Measurements from ENCODE around the gene MOB3A.

Gene MOB3A

GRCh38 chr19:2108251-2109016 is 12.3 kb upstream of the MOB3A start:
- no peak overlapping the region for H3K27ac ChIP-seq (ENCODE audit: extremely low read depth, low read depth, low read length)
- CTCF ChIA-PET = no interaction called here
- no peak overlapping the region for H3K4me3 ChIP-seq (ENCODE audit: low read depth, low read length)
- H3K4me1 ChIP-seq (ENCODE audit: control insufficient read depth, insufficient read depth, low read length) = no peaks in the 10 kb centered on the region
- POLR2A ChIA-PET = no interaction called here
- no peak for TF ChIP-seq GLIS1 (tag by site-specific recombination; IDR thresholded peaks at IDR 0.05)
- TF ChIP-seq ZNF449 (tag by site-specific recombination; IDR thresholded peaks at IDR 0.05) = no peak
- no peak for TF ChIP-seq ZNF366 (tag by site-specific recombination; conservative IDR thresholded peaks at IDR 0.05)
- no peak for TF ChIP-seq YY1 (tag by site-specific recombination; IDR thresholded peaks at IDR 0.05)
- TF ChIP-seq ZNF354C (tag by site-specific recombination; IDR thresholded peaks at IDR 0.05; ENCODE audit: borderline replicate concordance, low read depth) = no peak
- no peak for TF ChIP-seq SETDB1 (IDR thresholded peaks at IDR 0.05; ENCODE audit: insufficient read length, low read length)
- TF ChIP-seq ZNF133 (tag by site-specific recombination; IDR thresholded peaks at IDR 0.05) = no peak
- TF ChIP-seq ZNF629 (tag by site-specific recombination; IDR thresholded peaks at IDR 0.05) = no peak
- no peak for TF ChIP-seq HOXC10 (CRISPR knock-in tag; IDR thresholded peaks at IDR 0.05)
- TF ChIP-seq ZNF785 (tag by site-specific recombination; IDR thresholded peaks at IDR 0.05) = no peak
- no peak for TF ChIP-seq ZBTB11 (tag by site-specific recombination; conservative IDR thresholded peaks at IDR 0.05; ENCODE audit: low read depth)
- no peak for TF ChIP-seq ZNF544 (tag by site-specific recombination; IDR thresholded peaks at IDR 0.05)
- no peak for TF ChIP-seq KLF16 (tag by site-specific recombination; IDR thresholded peaks at IDR 0.05)
- TF ChIP-seq ZFP41 (tag by site-specific recombination; IDR thresholded peaks at IDR 0.05; ENCODE audit: borderline replicate concordance) = no peak
- TF ChIP-seq ZNF157 (tag by site-specific recombination; IDR thresholded peaks at IDR 0.05) = no peak
- no peak for TF ChIP-seq HOXA7 (CRISPR knock-in tag; IDR thresholded peaks at IDR 0.05; ENCODE audit: borderline replicate concordance)
- no peak for TF ChIP-seq ZNF26 (tag by site-specific recombination; IDR thresholded peaks at IDR 0.05)
- no peak for TF ChIP-seq ZNF776 (tag by site-specific recombination; IDR thresholded peaks at IDR 0.05; ENCODE audit: borderline replicate concordance)
- TF ChIP-seq ZNF37A (tag by site-specific recombination; IDR thresholded peaks at IDR 0.05) = no peak
- H3K9me3 ChIP-seq (ENCODE audit: control insufficient read depth, insufficient read depth, low read depth, low read length) = no peaks in the 10 kb centered on the region
- H3K36me3 ChIP-seq (ENCODE audit: control insufficient read depth in 2 of 2, insufficient read depth in 1 of 2, low read length in 2 of 2) = peaks cover 25 to 98% of the 10 kb centered on the region in 2 experiments

Data from HEK293 (cell line).